ENCODE data around the gene MED22. TPM values are rescaled to one million over a fixed set of nuclear protein-coding genes. Genes with fewer than 3 reads are reported as not detected.

MED22 gene
- total RNA-seq, 1 experiment from 2014 or later: 18.6 TPM

- no peak for ATAC-seq
- Histone ChIP-seq H3K27me3 (ENCODE audit: insufficient read depth, low read length) (no peaks in the 10 kb centered on the region), H3K36me3 (ENCODE audit: control insufficient read depth in 1 of 2, insufficient read depth in 2 of 2, low read length in 2 of 2) (no peaks in the 10 kb centered on the region; a peak in 1 of 4 replicates), H3K9ac (ENCODE audit: low read length) (no peak overlapping the region), H3K9me3 (ENCODE audit: control insufficient read depth in 1 of 2, insufficient read depth in 1 of 2, low read depth in 1 of 2, low read length in 2 of 2) (peaks cover 0 to 10% of the 10 kb centered on the region in 2 experiments; a peak in 1 of 4 replicates), H3K27ac (ENCODE audit: low read depth, low read length) (no peak overlapping the region), H3K9me2 (ENCODE audit: insufficient read depth) (no peaks in the 10 kb centered on the region), H3K4me1 (ENCODE audit: control insufficient read depth in 1 of 2, insufficient read depth in 2 of 2, low read length in 2 of 2) (peaks cover 21 to 29% of the 10 kb centered on the region in 2 experiments), H3K4me2 (ENCODE audit: low read length) (peak overlapping the region; percentile 55), H2AFZ (ENCODE audit: low read depth, low read length, poor library complexity, severe bottlenecking) (no peak overlapping the region), H4K20me1 (ENCODE audit: insufficient read depth) (0 out of 2 replicates have a peak, but pooled peaks cover 6% of the 10 kb centered on the region), H3K4me3 (replicated peaks in 1 of 2; ENCODE audit: low read depth in 1 of 2, low read length in 2 of 2) (no peak overlapping the region), H3K79me2 (ENCODE audit: insufficient read depth, low read length) (peaks cover 24% of the 10 kb centered on the region)
- TF ChIP-seq TCF7L2 (IDR thresholded peaks at IDR 0.05; ENCODE audit: borderline replicate concordance, extremely low read depth, insufficient read depth, insufficient read length) (no peak), ZNF274 (IDR thresholded peaks at IDR 0.05; ENCODE audit: low read depth, low read length) (no peak), MAX (IDR thresholded peaks at IDR 0.05) (no peak), FOSL1 (IDR thresholded peaks at IDR 0.05; ENCODE audit: low read depth) (no peak), CTCF (IDR thresholded peaks at IDR 0.05 in 2 of 3, conservative IDR thresholded peaks at IDR 0.05 in 1 of 3; ENCODE audit: borderline replicate concordance in 1 of 3, insufficient read depth in 1 of 3, low read depth in 2 of 3, low read length in 2 of 3) (no peak)
- intact Hi-C loops (cut with micrococcal nuclease): no loop called here
- POLR2A ChIA-PET: interaction anchor here (2.7 kb wide), 1 partner anchor 30 kb away, joined by 15 read pairs; the partner anchor contains the start of genes MED22 and RPL7A
- no peak for DNase-seq (ENCODE audit: low read depth, low spot score)
- RAD21 ChIA-PET (ENCODE audit: low non-redundant PET in 1 of 2, low total read pairs in 2 of 2, uncharacterized antibody in 2 of 2, unreplicated experiment in 2 of 2): no interaction called here
- CTCF ChIA-PET: interaction anchor here (1.0 kb wide), 1 partner anchor 192 kb away, joined by 3 read pairs; no protein-coding TSS in a partner anchor
- no TSS peak for BruUV-seq (replicated peaks)
These were observed 30.6 kb upstream of the MED22 start for GRCh38 chr9:133378408-133378962.
